ENCODE results near the gene NDEL1. TPM values are rescaled to one million over a fixed set of nuclear protein-coding genes. Genes with fewer than 3 reads are reported as not detected.

The NDEL1 gene
- total RNA-seq, 1 experiment from 2014 or later, result 38.4 TPM

DNA sequence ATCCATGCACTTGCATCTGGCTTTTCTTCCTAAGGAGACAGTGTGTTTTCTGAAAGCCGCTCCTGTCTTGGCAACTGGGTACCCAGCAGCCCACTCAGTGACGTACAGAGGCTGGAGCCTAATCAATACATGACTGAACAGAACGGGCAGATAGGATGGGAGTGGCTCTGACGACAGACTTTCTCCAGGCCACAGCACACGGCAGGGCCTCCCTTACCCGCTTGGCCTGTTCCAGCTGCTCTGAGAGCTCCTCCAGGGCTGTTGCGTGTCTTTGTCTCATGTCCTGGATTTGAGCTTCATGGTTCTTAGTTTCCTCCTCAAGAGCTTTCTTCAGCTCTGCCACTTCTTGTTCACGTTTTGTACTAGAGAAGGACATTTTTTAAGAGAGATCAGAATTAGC, 64.9 kb downstream of the NDEL1 start:
- Histone ChIP-seq H3K4me1 (ENCODE audit: insufficient read depth, low read length) (no peaks in the 10 kb centered on the region), H4K5ac (ENCODE audit: insufficient read length, low read depth, low read length) (no peak overlapping the region), H4K91ac (ENCODE audit: insufficient read length, low read depth, low read length) (no peak overlapping the region), H4K8ac (replicated peaks; ENCODE audit: insufficient read length, low read depth, low read length) (no peak overlapping the region), H2BK120ac (ENCODE audit: low read depth, low read length, poor library complexity, severe bottlenecking) (no peak overlapping the region), H3K23me2 (ENCODE audit: insufficient read length, low read depth, low read length, poor library complexity, severe bottlenecking) (no peaks in the 10 kb centered on the region), H2AFZ (ENCODE audit: low read length) (no peak overlapping the region), H2AK5ac (ENCODE audit: insufficient read length, low read length) (no peak overlapping the region), H2BK15ac (ENCODE audit: low read depth, low read length) (no peak overlapping the region), H3K18ac (ENCODE audit: insufficient read length, low read depth, low read length) (no peak overlapping the region), H3K27ac (ENCODE audit: insufficient read length, low read depth, low read length) (no peak overlapping the region), H3K27me3 (ENCODE audit: insufficient read depth, low read length) (no peaks in the 10 kb centered on the region), H3K23ac (ENCODE audit: insufficient read length, low read depth, low read length) (no peak overlapping the region), H3K56ac (ENCODE audit: insufficient read length, low read depth, low read length) (no peak overlapping the region), H2BK20ac (ENCODE audit: low read depth, low read length, poor library complexity, severe bottlenecking) (no peak overlapping the region), H3K9ac (ENCODE audit: extremely low read depth, insufficient read length, low read length) (no peak overlapping the region), H3K4me2 (ENCODE audit: insufficient read depth, insufficient read length, low read length) (no peak overlapping the region), H4K20me1 (ENCODE audit: control insufficient read depth, insufficient read depth, insufficient read length) (no peaks in the 10 kb centered on the region), H3K79me1 (ENCODE audit: insufficient read depth, low read depth, low read length, poor library complexity, severe bottlenecking) (no peaks in the 10 kb centered on the region), H3K4ac (ENCODE audit: low read depth, low read length) (no peak overlapping the region), H2BK5ac (ENCODE audit: insufficient read length, low read length) (no peak overlapping the region), H3K9me3 (ENCODE audit: control insufficient read depth, low read depth, low read length) (no peaks in the 10 kb centered on the region), H3T11ph (ENCODE audit: low read length) (no peak overlapping the region), H3K14ac (ENCODE audit: insufficient read depth, low read length) (no peak overlapping the region), H2BK12ac (ENCODE audit: insufficient read length, low read depth, low read length) (no peak overlapping the region), H3K79me2 (ENCODE audit: insufficient read depth, low read length) (no peaks in the 10 kb centered on the region)
- Mint-ChIP-seq H3K9me3 (no peaks in the 10 kb centered on the region), H3K36me3 (ENCODE audit: insufficient read depth in 1 of 3, low read depth in 3 of 3) (peaks cover 40 to 94% (median 87%) of the 10 kb centered on the region in 3 experiments), H3K4me3 (no peak overlapping the region), H3K4me1 (no peaks in the 10 kb centered on the region), H3K27ac (no peak overlapping the region), H3K27me3 (ENCODE audit: low read depth) (no peaks in the 10 kb centered on the region)
- no CpG with 5 or more reads among the region's 8 CpGs for WGBS (ENCODE audit: extremely low coverage, insufficient read length, low lambda C conversion rate)
- no peak for DNase-seq
- TF ChIP-seq, protein P1, sequence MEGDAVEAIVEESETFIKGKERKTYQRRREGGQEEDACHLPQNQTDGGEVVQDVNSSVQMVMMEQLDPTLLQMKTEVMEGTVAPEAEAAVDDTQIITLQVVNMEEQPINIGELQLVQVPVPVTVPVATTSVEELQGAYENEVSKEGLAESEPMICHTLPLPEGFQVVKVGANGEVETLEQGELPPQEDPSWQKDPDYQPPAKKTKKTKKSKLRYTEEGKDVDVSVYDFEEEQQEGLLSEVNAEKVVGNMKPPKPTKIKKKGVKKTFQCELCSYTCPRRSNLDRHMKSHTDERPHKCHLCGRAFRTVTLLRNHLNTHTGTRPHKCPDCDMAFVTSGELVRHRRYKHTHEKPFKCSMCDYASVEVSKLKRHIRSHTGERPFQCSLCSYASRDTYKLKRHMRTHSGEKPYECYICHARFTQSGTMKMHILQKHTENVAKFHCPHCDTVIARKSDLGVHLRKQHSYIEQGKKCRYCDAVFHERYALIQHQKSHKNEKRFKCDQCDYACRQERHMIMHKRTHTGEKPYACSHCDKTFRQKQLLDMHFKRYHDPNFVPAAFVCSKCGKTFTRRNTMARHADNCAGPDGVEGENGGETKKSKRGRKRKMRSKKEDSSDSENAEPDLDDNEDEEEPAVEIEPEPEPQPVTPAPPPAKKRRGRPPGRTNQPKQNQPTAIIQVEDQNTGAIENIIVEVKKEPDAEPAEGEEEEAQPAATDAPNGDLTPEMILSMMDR (conservative IDR thresholded peaks at IDR 0.05), result no peak

All from H9 (cell line).